Loucy (cell line): Measurements from ENCODE around the gene CEP104.

ENCODE experiments used
- CTCF ChIP-seq: fragments of 200-600 bp; sonication (generic); conservative IDR thresholded peaks from 2 replicates; pipeline ENCODE4 v1.5.1; 2014; ENCODE audit warnings: mild to moderate bottlenecking, antibody characterized with exemption, low read length
- EZH2phosphoT487 ChIP-seq: fragments of 200-600 bp; IDR thresholded peaks from 2 replicates; pipeline ENCODE4 v1.6.1; 2018; ENCODE audit warnings: antibody characterized with exemption, mild to moderate bottlenecking, moderate library complexity, borderline replicate concordance

- no peak for TF ChIP-seq CTCF
- TF ChIP-seq EZH2phosphoT487 = no peak
These were observed 34.6 kb downstream of the CEP104 start for GRCh38 chr1:3822421-3822820.
